ENCODE results near the gene LEPR.

Gene LEPR

GRCh38 chr1:65409816-65410326 is 10.6 kb upstream of the LEPR start:
- DNase-seq = no peak

- DNase-seq = no peak
These were observed 8.0 kb upstream of the LEPR start for GRCh38 chr1:65412256-65412983.

GRCh38 chr1:65412984-65413375 is 7.5 kb upstream of the LEPR start:
- DNase-seq = no peak

- DNase-seq = no peak
These were observed 5.9 kb upstream of the LEPR start for GRCh38 chr1:65414538-65414937.

GRCh38 chr1:65416767-65417166 is 3.7 kb upstream of the LEPR start:
- no peak for DNase-seq

- DNase-seq = no peak
These were observed 2.7 kb upstream of the LEPR start for GRCh38 chr1:65417729-65418128.

GRCh38 chr1:65418522-65419185 is 1.8 kb upstream of the LEPR start:
- DNase-seq = no peak

GRCh38 chr1:65419681-65420589 is 533 bp upstream of the LEPR start:
- DNase-seq = peak; percentile 93 to 99

GRCh38 chr1:65421351-65422025 is 1.0 kb downstream of the LEPR start:
- peak in 1 of 2 experiments; percentile 71 for DNase-seq

GRCh38 chr1:65422241-65423203 is 2.1 kb downstream of the LEPR start:
- DNase-seq = peak in 1 of 2 experiments; percentile 7

GRCh38 chr1:65423884-65424572 is 3.6 kb downstream of the LEPR start:
- DNase-seq = no peak

GRCh38 chr1:65424573-65424889 is 4.1 kb downstream of the LEPR start:
- no peak for DNase-seq

GRCh38 chr1:65425006-65425405 is 4.5 kb downstream of the LEPR start:
- DNase-seq = no peak

- DNase-seq = no peak
These were observed 5.2 kb downstream of the LEPR start for GRCh38 chr1:65425697-65426096.

- DNase-seq = no peak
These were observed 8.6 kb downstream of the LEPR start for GRCh38 chr1:65429078-65429477.

- no peak for DNase-seq
These were observed 9.3 kb downstream of the LEPR start for GRCh38 chr1:65429806-65430205.

- DNase-seq = peak in 1 of 2 experiments; percentile 65
These were observed 10.7 kb downstream of the LEPR start for GRCh38 chr1:65431111-65431705.

- no peak for DNase-seq
These were observed 12.4 kb downstream of the LEPR start for GRCh38 chr1:65432918-65433317.

- no peak for DNase-seq
These were observed 13.8 kb downstream of the LEPR start for GRCh38 chr1:65434255-65434654.

- no peak for DNase-seq
These were observed 14.3 kb downstream of the LEPR start for GRCh38 chr1:65434760-65435159.

- DNase-seq = no peak
These were observed 15.5 kb downstream of the LEPR start for GRCh38 chr1:65435987-65436386.

All from NCI-H526 (cell line).